Heart right ventricle (tissue), 16 donors: ENCODE data around the gene LETMD1. TPM values are rescaled to one million over a fixed set of nuclear protein-coding genes. Genes with fewer than 3 reads are reported as not detected.

Experiments
- ATAC-seq, 8 donors: fragments of 200-7000 bp; cut with Tn5 transposase; one replicate each; pipeline ENCODE4 v1.9.1; 2020; ENCODE audit warnings: mild to moderate bottlenecking in 8 of 8, moderate library complexity in 8 of 8, moderate number of reproducible peaks in 1 of 8
- DNase-seq, 2 donors: peaks; one replicate each; pipeline ENCODE4 v3.0.0-alpha.2; 2020
- H3K27ac ChIP-seq, 10 donors: fragments of 200-600 bp; sonication (generic) in 2 of 10; one replicate each; pipeline versions ENCODE4 v1.5.0 to v1.8.0; 2020 to 2022; ENCODE audit warnings: mild to moderate bottlenecking in 3 of 10
- H3K27me3 ChIP-seq, 7 donors: fragments of 200-600 bp; one replicate each; pipeline ENCODE4 v1.8.0; 2021 to 2022; ENCODE audit warnings: mild to moderate bottlenecking in 2 of 7
- H3K36me3 ChIP-seq, 9 donors: fragments of 200-600 bp; sonication (generic) in 1 of 9; one replicate each; pipeline versions ENCODE4 v1.5.0 to v1.8.0; 2020 to 2022; ENCODE audit warnings: mild to moderate bottlenecking in 2 of 9
- H3K4me1 ChIP-seq, 9 donors: fragments of 200-600 bp; sonication (generic) in 1 of 9; one replicate each; pipeline versions ENCODE4 v1.5.0 to v1.8.0; 2020 to 2022; ENCODE audit warnings: mild to moderate bottlenecking in 4 of 9
- H3K4me3 ChIP-seq, 10 donors: fragments of 200-600 bp; sonication (generic) in 2 of 10; one replicate each; pipeline versions ENCODE4 v1.5.0 to v1.8.0; 2020 to 2022; ENCODE audit warnings: mild to moderate bottlenecking in 7 of 10, moderate library complexity in 2 of 10
- H3K9me3 ChIP-seq, 11 donors: fragments of 200-600 bp in 10 of 11; sonication (generic) in 2 of 11; one replicate each; pipeline versions ENCODE4 v1.5.0 to v1.8.0; 2013 to 2022; ENCODE audit warnings: mild to moderate bottlenecking in 2 of 11, control low read depth in 1 of 11, moderate library complexity in 1 of 11
- WGBS, 2 donors: extraction: QIAGEN DNeasy Blood & Tissue Kit; methylation state at CpG; one replicate each; pipeline ENCODE4 v1.1.7; 2013; ENCODE audit warnings: inconsistent platforms in 1 of 2; 5-methylcytosine and 5-hydroxymethylcytosine counted together
- intact Hi-C, 10 donors: fragments of 100-400 bp; cut with DNase I; formaldehyde crosslinking; loops; one replicate each; pipeline versions ENCODE4 v1.11.1 to v1.14.2; 2022
- polyA plus RNA-seq, 2 donors: library from polyadenylated mRNA; stranded (reverse); fragments of 200-250 nt; gene quantifications; one replicate each; pipeline ENCODE4 v1.2.3, GENCODE V29; 2013
- total RNA-seq, 10 donors: library from RNA; stranded (reverse); fragmentation: NEBNext Ultra II Directional in 3 of 10; extraction: Animal tissue kit (Norgen Biotek cat#: 25700) in 3 of 10; gene quantifications; one replicate each; pipeline versions ENCODE4 v1.2.1 to v1.2.4, GENCODE V29; 2021 to 2023
- TF ChIP-seq, protein P1 (sequence below), 9 donors: fragments of 200-600 bp; sonication (generic) in 2 of 9; IDR thresholded peaks; one replicate each; pipeline versions ENCODE4 v1.5.0 to v1.8.0; 2021 to 2022; ENCODE audit warnings: antibody characterized with exemption in 9 of 9, mild to moderate bottlenecking in 5 of 9, moderate library complexity in 1 of 9
- donor health status: Arrhythmogenic right ventricular cardiomyopathy.
- donor health status: ischemic (EF 13 %, LVEDD 7.1; RV severe dilation, severe dysfunction).
- donor health status: healthy with polysubstance abuse.
- donor health status: DM: no; HTN: yes; CAD: no.
- donor health status: DM: no; HTN: no; CAD: no.
- donor health status: ischemic (EF 25% LVEDD 6.9; RV normal size, moderate dysfunction).
- donor health status: ischemic (EF 25% LVEDD 5.7; RV mildly dilated, moderate dysfunction).
- donor health status: healthy.
- donor health status: DM: yes; HTN: yes; CAD: no.
- donor health status: Ischemic cardiomyopathy.
- donor health status: ischemic (EF 35%, LVEDD 5.7; RV mildly dilated, moderate dysfunction).
- donor health status: nonischemic (EF 11% LVEDD 7.7; RV severe dilation, severe dysfunction).
- donor health status: DM: yes; HTN: yes; CAD: no.
- donor health status: PGD.
- donor health status: ischemic (EF 29% LVEDD 5.4; RV normal size, mild dysfunction).
- donor health status: nonischemic (EF 23%, LVEDD 6.1; RV moderate dilation, normal function).

The LETMD1 gene
- total and polyA plus RNA-seq, 12 donors: 17.3 to 27.3 (median 22.6) TPM

DNA sequence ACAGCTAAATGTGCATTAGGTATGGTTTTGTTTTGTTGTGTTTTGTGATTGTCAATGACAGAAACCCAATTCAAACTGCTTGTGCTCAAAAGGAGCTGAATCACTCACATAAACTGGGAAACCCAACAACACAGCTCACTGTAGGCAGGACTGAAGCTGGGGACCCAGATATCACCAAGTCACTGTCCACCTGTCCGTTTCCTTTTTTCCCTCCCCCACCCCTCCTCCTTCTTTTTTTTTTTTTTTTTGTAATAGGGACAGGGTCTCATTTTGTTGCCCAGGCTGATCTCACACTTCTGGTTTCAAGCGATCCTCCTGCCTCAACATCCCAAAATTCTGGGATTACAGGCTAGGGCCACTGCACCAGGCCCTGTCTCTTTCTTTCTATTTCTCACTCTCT is 15.1 kb upstream of the LETMD1 start:
- no peak overlapping the region for H3K27ac ChIP-seq

DNA sequence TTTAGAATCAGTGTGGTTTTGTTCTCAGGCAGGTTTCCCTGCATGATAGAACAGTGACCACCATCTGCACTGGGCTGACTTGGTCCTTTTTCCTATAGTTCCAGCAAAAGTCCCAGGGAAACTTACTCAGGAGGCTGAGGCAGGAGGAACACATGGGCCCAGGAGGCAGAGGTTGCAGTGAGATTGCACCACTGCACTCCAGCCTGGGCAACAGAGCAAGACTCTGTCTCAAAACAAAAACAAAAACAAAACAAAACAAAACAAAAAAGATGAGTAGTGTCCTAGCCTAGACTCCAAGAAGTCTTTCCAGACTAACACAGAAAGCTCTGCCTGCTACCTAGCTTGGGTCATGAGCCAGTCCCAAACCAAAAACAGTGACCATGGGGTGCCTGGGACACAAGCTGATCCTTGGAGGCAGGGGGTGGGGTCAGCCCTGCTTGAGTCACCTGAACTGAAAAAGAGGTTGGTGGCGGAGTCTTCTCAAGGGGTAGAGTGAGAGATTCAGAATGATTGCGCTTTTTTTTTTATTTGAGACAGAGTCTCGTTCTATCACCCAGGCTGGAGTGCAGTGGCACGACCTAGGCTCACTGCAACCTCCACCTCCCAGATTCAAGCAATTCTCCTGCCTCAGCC is 14.6 kb upstream of the LETMD1 start:
- Histone ChIP-seq H3K27ac (no peak overlapping the region), H3K36me3 (no peaks in the 10 kb centered on the region), H3K4me3 (no peak overlapping the region), H3K27me3 (no peaks in the 10 kb centered on the region), H3K4me1 (peaks cover 0 to under 1% (median 0%) of the 10 kb centered on the region in 9 donors), H3K9me3 (no peaks in the 10 kb centered on the region)
- TF ChIP-seq, protein P1, sequence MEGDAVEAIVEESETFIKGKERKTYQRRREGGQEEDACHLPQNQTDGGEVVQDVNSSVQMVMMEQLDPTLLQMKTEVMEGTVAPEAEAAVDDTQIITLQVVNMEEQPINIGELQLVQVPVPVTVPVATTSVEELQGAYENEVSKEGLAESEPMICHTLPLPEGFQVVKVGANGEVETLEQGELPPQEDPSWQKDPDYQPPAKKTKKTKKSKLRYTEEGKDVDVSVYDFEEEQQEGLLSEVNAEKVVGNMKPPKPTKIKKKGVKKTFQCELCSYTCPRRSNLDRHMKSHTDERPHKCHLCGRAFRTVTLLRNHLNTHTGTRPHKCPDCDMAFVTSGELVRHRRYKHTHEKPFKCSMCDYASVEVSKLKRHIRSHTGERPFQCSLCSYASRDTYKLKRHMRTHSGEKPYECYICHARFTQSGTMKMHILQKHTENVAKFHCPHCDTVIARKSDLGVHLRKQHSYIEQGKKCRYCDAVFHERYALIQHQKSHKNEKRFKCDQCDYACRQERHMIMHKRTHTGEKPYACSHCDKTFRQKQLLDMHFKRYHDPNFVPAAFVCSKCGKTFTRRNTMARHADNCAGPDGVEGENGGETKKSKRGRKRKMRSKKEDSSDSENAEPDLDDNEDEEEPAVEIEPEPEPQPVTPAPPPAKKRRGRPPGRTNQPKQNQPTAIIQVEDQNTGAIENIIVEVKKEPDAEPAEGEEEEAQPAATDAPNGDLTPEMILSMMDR (IDR thresholded peaks at IDR 0.05): no peak
- ATAC-seq (no peak), DNase-seq (no peak)
- WGBS, 2 donors: 82 to 96% methylated on average over 4 of the region's 4 CpGs
- intact Hi-C loops: no loop called here

More for the DNA sequence above, 15.1 kb upstream of the LETMD1 start:
- intact Hi-C loops: no loop called here
- Histone ChIP-seq H3K4me1 (peaks cover 0 to 6% (median 0%) of the 10 kb centered on the region in 9 donors), H3K27me3 (no peaks in the 10 kb centered on the region), H3K36me3 (no peaks in the 10 kb centered on the region), H3K9me3 (no peaks in the 10 kb centered on the region), H3K4me3 (no peak overlapping the region)
- TF ChIP-seq, protein P1 (IDR thresholded peaks at IDR 0.05): no peak
- WGBS, 2 donors: 76 to 81% methylated on average over 2 of the region's 2 CpGs
- ATAC-seq (no peak), DNase-seq (no peak)

DNA sequence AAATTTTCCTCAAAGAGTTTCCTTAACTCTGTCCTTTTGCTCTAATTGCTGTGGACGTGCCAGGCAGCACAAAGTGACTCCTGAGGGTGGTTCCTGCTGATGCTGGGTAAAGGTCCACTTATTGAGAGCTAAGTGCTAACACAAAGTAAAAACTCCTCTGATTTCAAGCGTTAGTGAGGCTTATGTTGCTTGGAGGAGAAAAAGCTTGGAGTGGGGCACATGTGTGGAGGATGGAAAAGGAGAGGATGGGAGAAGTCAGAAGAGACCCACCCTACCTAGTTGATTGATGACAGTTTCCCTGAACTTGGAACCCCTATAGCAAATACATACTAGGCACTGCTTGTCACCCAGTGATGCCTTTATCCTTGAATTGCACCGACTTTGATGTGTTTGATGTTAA is 11.8 kb upstream of the LETMD1 start:
- ATAC-seq (no peak), DNase-seq (no peak)
- Histone ChIP-seq H3K9me3 (no peaks in the 10 kb centered on the region), H3K27ac (no peak overlapping the region), H3K27me3 (no peaks in the 10 kb centered on the region), H3K4me3 (no peak overlapping the region), H3K4me1 (no peaks in the 10 kb centered on the region), H3K36me3 (no peaks in the 10 kb centered on the region)
- TF ChIP-seq, protein P1 (IDR thresholded peaks at IDR 0.05): no peak
- whole genome bisulfite sequencing, 2 donors: 71 to 81% methylated on average over 3 of the region's 3 CpGs
- intact Hi-C loops: no loop called here

DNA sequence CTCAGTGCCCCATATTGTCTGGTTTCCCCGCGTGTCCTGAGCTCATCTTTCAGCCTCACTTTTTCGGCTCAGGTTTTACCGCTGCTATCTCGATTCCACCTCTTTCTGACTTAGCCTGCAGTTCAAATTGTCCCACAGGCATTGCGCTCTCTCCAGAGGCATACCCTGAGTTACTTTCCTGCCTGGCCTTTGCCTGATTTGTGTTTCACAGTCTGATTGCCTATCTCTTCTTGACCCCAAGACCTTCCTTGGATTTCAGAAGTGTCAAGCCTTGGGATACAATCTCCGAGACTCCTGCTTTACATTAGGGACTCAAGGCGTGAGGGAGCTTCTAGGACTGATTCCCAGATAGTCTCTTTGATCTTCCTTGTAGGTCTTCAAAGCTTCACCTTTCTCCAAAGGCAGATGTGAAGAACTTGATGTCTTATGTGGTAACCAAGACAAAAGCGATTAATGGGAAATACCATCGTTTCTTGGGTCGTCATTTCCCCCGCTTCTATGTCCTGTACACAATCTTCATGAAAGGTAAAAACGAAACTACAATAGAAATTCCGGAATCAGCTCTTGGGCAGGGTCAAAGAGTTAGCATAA is 629 bp downstream of the LETMD1 start:
- ATAC-seq: no peak

More for the DNA sequence above, 629 bp downstream of the LETMD1 start:
- Histone ChIP-seq H3K27me3 (no peaks in the 10 kb centered on the region), H3K4me3 (peak overlapping the region; percentile 65 to 90 (median 84)), H3K9me3 (no peaks in the 10 kb centered on the region), H3K27ac (peak overlapping the region; percentile 63 to 98 (median 94)), H3K36me3 (peaks cover 0 to 41% (median 14%) of the 10 kb centered on the region in 9 donors), H3K4me1 (peaks cover 0 to 31% (median 21%) of the 10 kb centered on the region in 9 donors)
- DNase-seq: no peak
- TF ChIP-seq, protein P1 (IDR thresholded peaks at IDR 0.05): no peak
- WGBS, 2 donors: 27 to 28% methylated on average over 14 of the region's 14 CpGs
- intact Hi-C loops: loop anchor here in 8 of 10 donors (2.0 to 10.0 kb wide), 6 partner anchors 34 to 296 kb away; partner anchors contain the start of genes CSRNP2 (in 3 of the 8), CELA1 (in 2 of the 8) and POU6F1 (in 1 of the 8)
